Hepatocyte (in vitro differentiated cells): ENCODE measurements around the gene HADH. TPM values are rescaled to one million over a fixed set of nuclear protein-coding genes. Genes with fewer than 3 reads are reported as not detected.

Source experiments
- DNase-seq: peaks from one replicate; pipeline ENCODE4 v3.0.0-alpha.2; 2016; ENCODE audit warnings: low spot score
- H2AFZ ChIP-seq: fragments of 200-600 bp; sonication (generic); 2 replicates; pipeline ENCODE4 v1.6.0; 2016; ENCODE audit warnings: antibody characterized with exemption, mild to moderate bottlenecking
- H3K27ac ChIP-seq: fragments of 200-600 bp; sonication (generic); 2 replicates; pipeline ENCODE4 v1.5.1; 2016; ENCODE audit warnings: mild to moderate bottlenecking
- H3K27me3 ChIP-seq: fragments of 200-600 bp; sonication (generic); 2 replicates; pipeline ENCODE4 v1.6.1; 2016
- H3K36me3 ChIP-seq: fragments of 200-600 bp; sonication (generic); replicated peaks from 2 replicates; pipeline ENCODE4 v1.5.1; 2016; ENCODE audit warnings: low read depth; ENCODE audit not compliant: insufficient read depth
- H3K4me1 ChIP-seq: fragments of 200-600 bp; sonication (generic); 2 replicates; pipeline ENCODE4 v1.5.1; 2016; ENCODE audit warnings: mild to moderate bottlenecking, moderate library complexity; ENCODE audit not compliant: insufficient read depth
- H3K4me2 ChIP-seq: fragments of 200-600 bp; sonication (generic); 2 replicates; pipeline ENCODE4 v1.6.0; 2016
- H3K4me3 ChIP-seq: fragments of 200-600 bp; sonication (generic); 2 replicates; pipeline ENCODE4 v1.5.1; 2016; ENCODE audit warnings: mild to moderate bottlenecking
- H3K79me2 ChIP-seq: fragments of 200-600 bp; sonication (generic); 2 replicates; pipeline ENCODE4 v1.6.0; 2017; ENCODE audit warnings: mild to moderate bottlenecking
- H3K9me2 ChIP-seq: fragments of 200-600 bp; sonication (generic); replicated peaks from 2 replicates; pipeline ENCODE4 v1.6.0; 2017; ENCODE audit warnings: mild to moderate bottlenecking; ENCODE audit not compliant: insufficient read depth
- H3K9me3 ChIP-seq: fragments of 200-600 bp; sonication (generic); 2 replicates; pipeline ENCODE4 v1.5.1; 2016; ENCODE audit warnings: low read depth, mild to moderate bottlenecking
- H4K20me1 ChIP-seq: fragments of 200-600 bp; sonication (generic); 2 replicates; pipeline ENCODE4 v1.6.0; 2016; ENCODE audit warnings: mild to moderate bottlenecking; ENCODE audit not compliant: insufficient read depth, poor library complexity, severe bottlenecking
- EZH2 ChIP-seq: fragments of 200-600 bp; sonication (generic); IDR thresholded peaks from 2 replicates; pipeline ENCODE4 v1.6.1; 2016; ENCODE audit warnings: antibody characterized with exemption, mild to moderate bottlenecking, borderline replicate concordance
- EZH2phosphoT487 ChIP-seq: fragments of 200-600 bp; sonication (generic); IDR thresholded peaks from one replicate; pipeline ENCODE4 v1.6.1; 2018; ENCODE audit warnings: antibody characterized with exemption, mild to moderate bottlenecking, low read depth, moderate library complexity; ENCODE audit not compliant: unreplicated experiment, severe bottlenecking
- WGBS: methylation state at CpG from one replicate; pipeline ENCODE4 v1.1.6; 2016; ENCODE audit warnings: low lambda C conversion rate; ENCODE audit errors: missing lambda C conversion rate; 5-methylcytosine and 5-hydroxymethylcytosine counted together
- polyA plus RNA-seq: library from polyadenylated mRNA; unstranded; fragments of >200 nt; fragmentation: Nextera tagmentation; extraction: Ambion mirVana; gene quantifications from 2 replicates; pipeline ENCODE4 v1.2.1, GENCODE V29; 2016
- total RNA-seq: library from RNA; depleted of rRNA; stranded (reverse); fragments of >200 nt; gene quantifications from 2 replicates; pipeline ENCODE4 v1.2.3, GENCODE V29; 2014
- TF ChIP-seq, protein P1 (sequence below): fragments of 200-600 bp; sonication (generic); IDR thresholded peaks from 2 replicates; pipeline ENCODE4 v1.5.1; 2016; ENCODE audit warnings: antibody characterized with exemption, mild to moderate bottlenecking; ENCODE audit not compliant: poor library complexity

Gene HADH
- total and polyA plus RNA-seq, 2 experiments from 2014 or later = 76.7 to 83.5 TPM

DNA sequence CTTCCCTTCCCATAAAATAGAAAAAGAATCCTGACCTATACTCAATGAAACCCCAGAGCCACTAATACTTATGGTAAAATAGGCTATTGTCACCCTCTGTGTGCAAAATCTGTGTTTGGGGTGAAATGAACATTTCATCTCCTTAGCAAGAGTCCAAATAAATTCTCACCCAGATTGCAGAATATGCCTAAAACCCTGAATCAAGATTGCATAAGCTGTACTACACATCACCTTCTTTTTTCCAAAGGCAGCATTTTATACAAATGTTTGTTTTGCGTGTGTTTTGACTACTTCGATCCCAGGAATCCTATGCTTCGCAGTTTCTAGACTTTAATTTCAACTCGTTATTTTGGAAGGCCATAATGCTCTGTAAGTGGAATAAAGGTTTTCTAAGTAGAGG lies 12.2 kb upstream of the HADH start:
- Histone ChIP-seq H3K36me3 (no peaks in the 10 kb centered on the region), H3K4me1 (no peaks in the 10 kb centered on the region), H3K9me2 (no peaks in the 10 kb centered on the region), H3K9me3 (no peaks in the 10 kb centered on the region), H3K79me2 (no peaks in the 10 kb centered on the region), H3K4me3 (no peak overlapping the region), H3K4me2 (no peak overlapping the region), H2AFZ (no peak overlapping the region), H3K27me3 (no peaks in the 10 kb centered on the region), H3K27ac (no peak overlapping the region), H4K20me1 (no peaks in the 10 kb centered on the region)
- DNase-seq = no peak
- TF ChIP-seq, protein P1, sequence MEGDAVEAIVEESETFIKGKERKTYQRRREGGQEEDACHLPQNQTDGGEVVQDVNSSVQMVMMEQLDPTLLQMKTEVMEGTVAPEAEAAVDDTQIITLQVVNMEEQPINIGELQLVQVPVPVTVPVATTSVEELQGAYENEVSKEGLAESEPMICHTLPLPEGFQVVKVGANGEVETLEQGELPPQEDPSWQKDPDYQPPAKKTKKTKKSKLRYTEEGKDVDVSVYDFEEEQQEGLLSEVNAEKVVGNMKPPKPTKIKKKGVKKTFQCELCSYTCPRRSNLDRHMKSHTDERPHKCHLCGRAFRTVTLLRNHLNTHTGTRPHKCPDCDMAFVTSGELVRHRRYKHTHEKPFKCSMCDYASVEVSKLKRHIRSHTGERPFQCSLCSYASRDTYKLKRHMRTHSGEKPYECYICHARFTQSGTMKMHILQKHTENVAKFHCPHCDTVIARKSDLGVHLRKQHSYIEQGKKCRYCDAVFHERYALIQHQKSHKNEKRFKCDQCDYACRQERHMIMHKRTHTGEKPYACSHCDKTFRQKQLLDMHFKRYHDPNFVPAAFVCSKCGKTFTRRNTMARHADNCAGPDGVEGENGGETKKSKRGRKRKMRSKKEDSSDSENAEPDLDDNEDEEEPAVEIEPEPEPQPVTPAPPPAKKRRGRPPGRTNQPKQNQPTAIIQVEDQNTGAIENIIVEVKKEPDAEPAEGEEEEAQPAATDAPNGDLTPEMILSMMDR = no peak
- no peak for TF ChIP-seq EZH2
- no peak for TF ChIP-seq EZH2phosphoT487
- WGBS = 87% methylated on average over 4 of the region's 4 CpGs

DNA sequence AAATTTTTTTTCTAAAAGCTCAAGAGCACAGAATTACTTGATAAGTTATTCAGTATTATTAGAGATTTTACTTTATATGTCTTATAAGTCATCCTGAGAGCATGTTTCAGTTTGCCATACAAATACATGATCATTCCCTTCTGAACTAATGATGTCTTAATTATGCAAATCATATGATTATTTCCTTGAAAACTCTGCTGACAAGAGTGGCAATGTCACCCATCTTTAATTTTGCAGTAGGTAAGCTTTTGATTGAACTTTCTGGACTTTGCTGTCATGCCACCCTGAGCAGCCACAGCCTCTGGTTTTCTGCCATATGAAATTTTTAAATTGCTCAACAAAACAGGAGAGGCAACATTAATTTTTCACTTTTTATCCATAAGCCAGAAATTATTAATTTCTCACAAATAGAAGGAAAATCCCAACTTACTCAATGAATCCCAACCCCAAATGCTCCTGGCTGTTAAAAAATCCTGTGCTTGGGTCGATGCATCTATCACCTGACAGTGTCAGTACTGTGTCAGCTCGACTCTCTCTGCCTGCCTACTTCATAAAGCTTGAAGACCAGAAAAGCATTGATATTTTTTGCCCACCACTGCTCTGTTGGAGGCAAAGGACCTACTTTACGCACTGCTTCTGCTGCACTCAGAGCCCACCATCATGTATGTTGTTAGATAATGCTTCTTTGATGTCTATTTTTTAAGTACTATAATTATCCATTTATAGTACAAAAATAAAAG lies 11.6 kb upstream of the HADH start:
- H2AFZ ChIP-seq = no peak overlapping the region
- no peak for DNase-seq
- no peaks in the 10 kb centered on the region for H4K20me1 ChIP-seq
- H3K9me3 ChIP-seq = no peaks in the 10 kb centered on the region
- H3K27me3 ChIP-seq = no peaks in the 10 kb centered on the region
- 92% methylated on average over 3 of the region's 3 CpGs for WGBS
- H3K79me2 ChIP-seq = no peaks in the 10 kb centered on the region
- TF ChIP-seq EZH2 = no peak
- TF ChIP-seq, protein P1 = no peak
- no peak for TF ChIP-seq EZH2phosphoT487
- H3K4me3 ChIP-seq = no peak overlapping the region
- no peaks in the 10 kb centered on the region for H3K4me1 ChIP-seq
- H3K9me2 ChIP-seq = no peaks in the 10 kb centered on the region
- no peak overlapping the region for H3K4me2 ChIP-seq
- no peak overlapping the region for H3K27ac ChIP-seq
- H3K36me3 ChIP-seq = no peaks in the 10 kb centered on the region

- no peak overlapping the region for H3K4me3 ChIP-seq
- no peaks in the 10 kb centered on the region for H3K9me2 ChIP-seq
- H3K4me1 ChIP-seq = no peaks in the 10 kb centered on the region
- no peaks in the 10 kb centered on the region for H3K79me2 ChIP-seq
- no peak overlapping the region for H3K27ac ChIP-seq
- H2AFZ ChIP-seq = no peak overlapping the region
- H3K9me3 ChIP-seq = no peaks in the 10 kb centered on the region
- no peaks in the 10 kb centered on the region for H4K20me1 ChIP-seq
- no peaks in the 10 kb centered on the region for H3K36me3 ChIP-seq
- 88% methylated on average over 2 of the region's 2 CpGs for WGBS
- TF ChIP-seq, protein P1 = no peak
- TF ChIP-seq EZH2 = no peak
- TF ChIP-seq EZH2phosphoT487 = no peak
- no peaks in the 10 kb centered on the region for H3K27me3 ChIP-seq
- no peak overlapping the region for H3K4me2 ChIP-seq
- no peak for DNase-seq
Measured at GRCh38 chr4:107978716-107979451, 10.8 kb upstream of the HADH start.
